Measurements from ENCODE around the gene LRRC66. TPM values are rescaled to one million over a fixed set of nuclear protein-coding genes. Genes with fewer than 3 reads are reported as not detected.

LRRC66 gene
- total and polyA plus RNA-seq, 2 experiments from 2014 or later, result 0.24 TPM; not detected in 1

DNA sequence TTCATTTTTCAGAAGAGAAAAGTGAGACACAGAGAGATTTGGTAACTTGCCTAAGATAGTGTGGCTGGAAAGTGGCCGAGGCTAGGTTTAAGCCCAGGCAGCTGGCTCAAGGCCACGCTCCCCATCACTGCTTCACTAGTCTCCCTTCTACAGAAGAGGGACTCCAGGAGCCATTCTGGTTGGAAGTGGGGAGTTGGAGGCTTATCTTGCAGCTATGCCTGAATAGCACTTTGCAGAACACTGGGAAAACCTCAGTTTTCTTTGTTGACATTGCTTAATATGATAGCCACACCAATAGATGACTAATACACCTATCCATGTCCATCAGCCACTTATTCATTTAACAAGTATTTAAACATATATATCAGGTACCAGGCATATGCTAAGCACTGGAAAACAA lies 18.5 kb downstream of the LRRC66 start:
- H3K36me3 ChIP-seq (ENCODE audit: insufficient read depth), result no peaks in the 10 kb centered on the region
- Mint-ChIP-seq H3K4me3 (no peak overlapping the region), H3K9me3 (no peaks in the 10 kb centered on the region), H3K27me3 (ENCODE audit: insufficient read depth, low read depth, poor library complexity) (peaks cover 3% of the 10 kb centered on the region), H3K4me1 (peaks cover 16% of the 10 kb centered on the region), H3K27ac (no peak overlapping the region), H3K36me3 (ENCODE audit: low read depth) (no peaks in the 10 kb centered on the region)
- TF ChIP-seq CREB1 (CRISPR knock-in tag; IDR thresholded peaks at IDR 0.05; ENCODE audit: low read depth) (no peak), REST (IDR thresholded peaks at IDR 0.05; ENCODE audit: unreplicated experiment) (no peak), ZNF114 (CRISPR knock-in tag; IDR thresholded peaks at IDR 0.05) (no peak), EZH2phosphoT487 (IDR thresholded peaks at IDR 0.05; ENCODE audit: unreplicated experiment) (no peak), POLR2AphosphoS5 (IDR thresholded peaks at IDR 0.05; ENCODE audit: low read depth) (no peak), STAT1 (IDR thresholded peaks at IDR 0.05; ENCODE audit: unreplicated experiment) (no peak), ZNF331 (CRISPR knock-in tag; IDR thresholded peaks at IDR 0.05; ENCODE audit: low read depth) (no peak), EZH2 (IDR thresholded peaks at IDR 0.05; ENCODE audit: low read depth, unreplicated experiment) (no peak), JUNB (IDR thresholded peaks at IDR 0.05; ENCODE audit: unreplicated experiment) (no peak), NANOG (IDR thresholded peaks at IDR 0.05; ENCODE audit: borderline replicate concordance) (no peak), CTCF (conservative IDR thresholded peaks at IDR 0.05; ENCODE audit: low read depth in 2 of 2) (no peak)
- TF ChIP-seq, protein P1, sequence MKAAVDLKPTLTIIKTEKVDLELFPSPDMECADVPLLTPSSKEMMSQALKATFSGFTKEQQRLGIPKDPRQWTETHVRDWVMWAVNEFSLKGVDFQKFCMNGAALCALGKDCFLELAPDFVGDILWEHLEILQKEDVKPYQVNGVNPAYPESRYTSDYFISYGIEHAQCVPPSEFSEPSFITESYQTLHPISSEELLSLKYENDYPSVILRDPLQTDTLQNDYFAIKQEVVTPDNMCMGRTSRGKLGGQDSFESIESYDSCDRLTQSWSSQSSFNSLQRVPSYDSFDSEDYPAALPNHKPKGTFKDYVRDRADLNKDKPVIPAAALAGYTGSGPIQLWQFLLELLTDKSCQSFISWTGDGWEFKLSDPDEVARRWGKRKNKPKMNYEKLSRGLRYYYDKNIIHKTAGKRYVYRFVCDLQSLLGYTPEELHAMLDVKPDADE (IDR thresholded peaks at IDR 0.05), result no peak
- TF ChIP-seq, protein P2, sequence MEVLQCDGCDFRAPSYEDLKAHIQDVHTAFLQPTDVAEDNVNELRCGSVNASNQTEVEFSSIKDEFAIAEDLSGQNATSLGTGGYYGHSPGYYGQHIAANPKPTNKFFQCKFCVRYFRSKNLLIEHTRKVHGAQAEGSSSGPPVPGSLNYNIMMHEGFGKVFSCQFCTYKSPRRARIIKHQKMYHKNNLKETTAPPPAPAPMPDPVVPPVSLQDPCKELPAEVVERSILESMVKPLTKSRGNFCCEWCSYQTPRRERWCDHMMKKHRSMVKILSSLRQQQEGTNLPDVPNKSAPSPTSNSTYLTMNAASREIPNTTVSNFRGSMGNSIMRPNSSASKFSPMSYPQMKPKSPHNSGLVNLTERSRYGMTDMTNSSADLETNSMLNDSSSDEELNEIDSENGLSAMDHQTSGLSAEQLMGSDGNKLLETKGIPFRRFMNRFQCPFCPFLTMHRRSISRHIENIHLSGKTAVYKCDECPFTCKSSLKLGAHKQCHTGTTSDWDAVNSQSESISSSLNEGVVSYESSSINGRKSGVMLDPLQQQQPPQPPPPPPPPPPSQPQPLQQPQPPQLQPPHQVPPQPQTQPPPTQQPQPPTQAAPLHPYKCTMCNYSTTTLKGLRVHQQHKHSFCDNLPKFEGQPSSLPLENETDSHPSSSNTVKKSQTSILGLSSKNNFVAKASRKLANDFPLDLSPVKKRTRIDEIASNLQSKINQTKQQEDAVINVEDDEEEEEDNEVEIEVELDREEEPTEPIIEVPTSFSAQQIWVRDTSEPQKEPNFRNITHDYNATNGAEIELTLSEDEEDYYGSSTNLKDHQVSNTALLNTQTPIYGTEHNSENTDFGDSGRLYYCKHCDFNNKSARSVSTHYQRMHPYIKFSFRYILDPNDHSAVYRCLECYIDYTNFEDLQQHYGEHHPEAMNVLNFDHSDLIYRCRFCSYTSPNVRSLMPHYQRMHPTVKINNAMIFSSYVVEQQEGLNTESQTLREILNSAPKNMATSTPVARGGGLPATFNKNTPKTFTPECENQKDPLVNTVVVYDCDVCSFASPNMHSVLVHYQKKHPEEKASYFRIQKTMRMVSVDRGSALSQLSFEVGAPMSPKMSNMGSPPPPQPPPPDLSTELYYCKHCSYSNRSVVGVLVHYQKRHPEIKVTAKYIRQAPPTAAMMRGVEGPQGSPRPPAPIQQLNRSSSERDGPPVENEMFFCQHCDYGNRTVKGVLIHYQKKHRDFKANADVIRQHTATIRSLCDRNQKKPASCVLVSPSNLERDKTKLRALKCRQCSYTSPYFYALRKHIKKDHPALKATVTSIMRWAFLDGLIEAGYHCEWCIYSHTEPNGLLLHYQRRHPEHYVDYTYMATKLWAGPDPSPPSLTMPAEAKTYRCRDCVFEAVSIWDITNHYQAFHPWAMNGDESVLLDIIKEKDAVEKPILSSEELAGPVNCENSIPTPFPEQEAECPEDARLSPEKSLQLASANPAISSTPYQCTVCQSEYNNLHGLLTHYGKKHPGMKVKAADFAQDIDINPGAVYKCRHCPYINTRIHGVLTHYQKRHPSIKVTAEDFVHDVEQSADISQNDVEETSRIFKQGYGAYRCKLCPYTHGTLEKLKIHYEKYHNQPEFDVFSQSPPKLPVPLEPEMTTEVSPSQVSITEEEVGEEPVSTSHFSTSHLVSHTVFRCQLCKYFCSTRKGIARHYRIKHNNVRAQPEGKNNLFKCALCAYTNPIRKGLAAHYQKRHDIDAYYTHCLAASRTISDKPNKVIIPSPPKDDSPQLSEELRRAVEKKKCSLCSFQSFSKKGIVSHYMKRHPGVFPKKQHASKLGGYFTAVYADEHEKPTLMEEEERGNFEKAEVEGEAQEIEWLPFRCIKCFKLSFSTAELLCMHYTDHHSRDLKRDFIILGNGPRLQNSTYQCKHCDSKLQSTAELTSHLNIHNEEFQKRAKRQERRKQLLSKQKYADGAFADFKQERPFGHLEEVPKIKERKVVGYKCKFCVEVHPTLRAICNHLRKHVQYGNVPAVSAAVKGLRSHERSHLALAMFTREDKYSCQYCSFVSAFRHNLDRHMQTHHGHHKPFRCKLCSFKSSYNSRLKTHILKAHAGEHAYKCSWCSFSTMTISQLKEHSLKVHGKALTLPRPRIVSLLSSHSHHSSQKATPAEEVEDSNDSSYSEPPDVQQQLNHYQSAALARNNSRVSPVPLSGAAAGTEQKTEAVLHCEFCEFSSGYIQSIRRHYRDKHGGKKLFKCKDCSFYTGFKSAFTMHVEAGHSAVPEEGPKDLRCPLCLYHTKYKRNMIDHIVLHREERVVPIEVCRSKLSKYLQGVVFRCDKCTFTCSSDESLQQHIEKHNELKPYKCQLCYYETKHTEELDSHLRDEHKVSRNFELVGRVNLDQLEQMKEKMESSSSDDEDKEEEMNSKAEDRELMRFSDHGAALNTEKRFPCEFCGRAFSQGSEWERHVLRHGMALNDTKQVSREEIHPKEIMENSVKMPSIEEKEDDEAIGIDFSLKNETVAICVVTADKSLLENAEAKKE (CRISPR knock-in tag; IDR thresholded peaks at IDR 0.05), result no peak
- no peak for DNase-seq (ENCODE audit: low spot score)
- no peaks in the 10 kb centered on the region for H3K27me3 ChIP-seq (ENCODE audit: insufficient read depth)
- peaks cover 4% of the 10 kb centered on the region; the same call in 1 of the 2 replicates for H4K20me1 ChIP-seq (replicated peaks; ENCODE audit: insufficient read depth)
- no peak overlapping the region for H2AFZ ChIP-seq
- no peaks in the 10 kb centered on the region for H3K79me2 ChIP-seq (replicated peaks; ENCODE audit: insufficient read depth)
- no peak overlapping the region for H3K4me2 ChIP-seq
- ATAC-seq, result no peak
- peaks cover 12% of the 10 kb centered on the region for H3K4me1 ChIP-seq (ENCODE audit: insufficient read depth)
- no peaks in the 10 kb centered on the region for H3F3A ChIP-seq (replicated peaks; ENCODE audit: low read depth)
- no peak overlapping the region for H3K4me3 ChIP-seq
- no peaks in the 10 kb centered on the region for H3K9me2 ChIP-seq (ENCODE audit: insufficient read depth)
- no peak overlapping the region for H3K27ac ChIP-seq (ENCODE audit: low read depth)

Measured in GM23338 (cell line).